GM21529 (cell line): ENCODE measurements around the gene DRD4.
"Not testable (repeated sequence)": the region's sequence is repeated elsewhere in the genome, so short reads cannot be mapped to it uniquely, and the experiment has no call there.

Experiments used
- ATAC-seq: cut with Tn5 transposase; IDR thresholded peaks from one replicate; pipeline ENCODE4 v1.9.1; 2021; ENCODE audit not compliant: unreplicated experiment

DRD4 gene

GRCh38 chr11:673866-674265, 36.8 kb downstream of the DRD4 start:
- no peak for ATAC-seq

GRCh38 chr11:674406-674805, 37.3 kb downstream of the DRD4 start:
- ATAC-seq = no peak

- ATAC-seq = no peak
Measured at GRCh38 chr11:678297-678696, 41.2 kb downstream of the DRD4 start.

- no peak for ATAC-seq
Measured at GRCh38 chr11:679271-680207, 42.5 kb downstream of the DRD4 start.

GRCh38 chr11:680476-680875, 43.4 kb downstream of the DRD4 start:
- no peak for ATAC-seq

GRCh38 chr11:680970-681369, 43.9 kb downstream of the DRD4 start:
- ATAC-seq = no peak

GRCh38 chr11:686451-687243, 49.6 kb downstream of the DRD4 start:
- no peak for ATAC-seq

GRCh38 chr11:687751-688150, 50.7 kb downstream of the DRD4 start:
- no peak for ATAC-seq

GRCh38 chr11:688681-689080, 51.6 kb downstream of the DRD4 start:
- no peak for ATAC-seq

- no peak for ATAC-seq
Measured at GRCh38 chr11:689625-690024, 52.6 kb downstream of the DRD4 start.

GRCh38 chr11:690244-690643, 53.2 kb downstream of the DRD4 start:
- ATAC-seq = not testable (repeated sequence)
